HepG2 (cell line): ENCODE results near the gene RINL. TPM values are rescaled to one million over a fixed set of nuclear protein-coding genes. Genes with fewer than 3 reads are reported as not detected.

ENCODE experiments used
- HNF4G ChIP-seq, 2 experiments: sonication (generic) in 1 of 2; formaldehyde crosslinking in 1 of 2; IDR thresholded peaks; 2 replicates each; pipeline versions ENCODE4 v1.4.0 to v1.6.1; 2011 to 2020; ENCODE audit warnings: borderline replicate concordance in 2 of 2, low read depth in 2 of 2, mild to moderate bottlenecking in 2 of 2, low read length in 1 of 2, missing genetic modification reagents in 1 of 2, moderate library complexity in 1 of 2
- MED13 ChIP-seq: sonication (generic); formaldehyde crosslinking; IDR thresholded peaks from 2 replicates; pipeline ENCODE4 v1.5.0; 2020; ENCODE audit warnings: missing genetic modification reagents
- NFYC ChIP-seq: IDR thresholded peaks from 2 replicates; pipeline ENCODE4 v1.6.1; 2016; ENCODE audit warnings: missing genetic modification reagents, missing compliant biosample characterization
- NR3C1 ChIP-seq: sonication (generic); formaldehyde crosslinking; IDR thresholded peaks from 2 replicates; pipeline ENCODE4 v1.4.0; 2020; ENCODE audit warnings: missing genetic modification reagents
- RARG ChIP-seq: sonication (generic); formaldehyde crosslinking; IDR thresholded peaks from 2 replicates; pipeline ENCODE4 v1.4.0; 2020; ENCODE audit warnings: low read depth, mild to moderate bottlenecking, missing genetic modification reagents
- SIX1 ChIP-seq: sonication (generic); formaldehyde crosslinking; IDR thresholded peaks from 2 replicates; pipeline ENCODE4 v1.4.0; 2020; ENCODE audit warnings: missing genetic modification reagents, borderline replicate concordance
- ZBTB7B ChIP-seq: sonication (generic); formaldehyde crosslinking; IDR thresholded peaks from 2 replicates; pipeline ENCODE4 v1.4.0; 2020; ENCODE audit warnings: missing genetic modification reagents
- ZNF10 ChIP-seq: sonication (generic); formaldehyde crosslinking; IDR thresholded peaks from 2 replicates; pipeline ENCODE4 v1.4.0; 2020; ENCODE audit warnings: mild to moderate bottlenecking, low read depth, missing genetic modification reagents, borderline replicate concordance
- ZNF644 ChIP-seq: IDR thresholded peaks from 2 replicates; pipeline ENCODE4 v1.6.1; 2016; ENCODE audit warnings: low read depth
- polyA plus RNA-seq, 8 experiments: library from polyadenylated mRNA; depleted of rRNA in 3 of 8; stranded (reverse) in 7 of 8; unstranded in 1 of 8; fragments of >200 nt; fragmentation: Illumina TruSeq in 4 of 8; extraction: Trizol in 4 of 8; gene quantifications; 2 replicates each; pipeline versions ENCODE4 v1.2.1 to v1.2.3, GENCODE V29; 2011 to 2016; ENCODE audit warnings: low read depth in 4 of 8, missing spikeins in 1 of 8, mixed read lengths in 1 of 8; ENCODE audit not compliant: insufficient read depth in 1 of 8
- total RNA-seq, 5 experiments: library from RNA; depleted of rRNA; stranded (reverse); fragments of >200 nt; fragmentation: Illumina TruSeq; extraction: Trizol; gene quantifications; 2 replicates each; pipeline ENCODE4 v1.2.3, GENCODE V29; 2016; ENCODE audit warnings: low read depth in 1 of 5
- TF ChIP-seq, protein P1 (sequence below): sonication (generic); formaldehyde crosslinking; IDR thresholded peaks from 2 replicates; pipeline ENCODE4 v1.4.0; 2020; ENCODE audit warnings: missing genetic modification reagents
- TF ChIP-seq, protein P2 (sequence below): sonication (generic); formaldehyde crosslinking; IDR thresholded peaks from 2 replicates; pipeline ENCODE4 v1.4.0; 2020; ENCODE audit warnings: mild to moderate bottlenecking, missing genetic modification reagents
- TF ChIP-seq, protein P3 (sequence below): sonication (generic); formaldehyde crosslinking; IDR thresholded peaks from 2 replicates; pipeline ENCODE4 v1.4.0; 2020; ENCODE audit warnings: mild to moderate bottlenecking, missing genetic modification reagents
- TF ChIP-seq, protein P4 (sequence below): IDR thresholded peaks from 2 replicates; pipeline ENCODE4 v1.6.1; 2016; ENCODE audit warnings: low read depth, control low read depth
- TF ChIP-seq, protein P5 (sequence below): sonication (generic); formaldehyde crosslinking; conservative IDR thresholded peaks from 2 replicates; pipeline ENCODE4 v1.8.0; 2022; ENCODE audit warnings: low read depth, missing genetic modification reagents

Gene RINL
- total and polyA plus RNA-seq, 2 of the 13 experiments (the other 11 are each of a cell fraction or from before 2014, with no cell fraction given): 11.4 to 18.0 TPM

GRCh38 chr19:38899447-38900201, 21.5 kb upstream of the RINL start, which contains the start of the genes NFKBIB and SIRT2 (continued):
- TF ChIP-seq, protein P1, sequence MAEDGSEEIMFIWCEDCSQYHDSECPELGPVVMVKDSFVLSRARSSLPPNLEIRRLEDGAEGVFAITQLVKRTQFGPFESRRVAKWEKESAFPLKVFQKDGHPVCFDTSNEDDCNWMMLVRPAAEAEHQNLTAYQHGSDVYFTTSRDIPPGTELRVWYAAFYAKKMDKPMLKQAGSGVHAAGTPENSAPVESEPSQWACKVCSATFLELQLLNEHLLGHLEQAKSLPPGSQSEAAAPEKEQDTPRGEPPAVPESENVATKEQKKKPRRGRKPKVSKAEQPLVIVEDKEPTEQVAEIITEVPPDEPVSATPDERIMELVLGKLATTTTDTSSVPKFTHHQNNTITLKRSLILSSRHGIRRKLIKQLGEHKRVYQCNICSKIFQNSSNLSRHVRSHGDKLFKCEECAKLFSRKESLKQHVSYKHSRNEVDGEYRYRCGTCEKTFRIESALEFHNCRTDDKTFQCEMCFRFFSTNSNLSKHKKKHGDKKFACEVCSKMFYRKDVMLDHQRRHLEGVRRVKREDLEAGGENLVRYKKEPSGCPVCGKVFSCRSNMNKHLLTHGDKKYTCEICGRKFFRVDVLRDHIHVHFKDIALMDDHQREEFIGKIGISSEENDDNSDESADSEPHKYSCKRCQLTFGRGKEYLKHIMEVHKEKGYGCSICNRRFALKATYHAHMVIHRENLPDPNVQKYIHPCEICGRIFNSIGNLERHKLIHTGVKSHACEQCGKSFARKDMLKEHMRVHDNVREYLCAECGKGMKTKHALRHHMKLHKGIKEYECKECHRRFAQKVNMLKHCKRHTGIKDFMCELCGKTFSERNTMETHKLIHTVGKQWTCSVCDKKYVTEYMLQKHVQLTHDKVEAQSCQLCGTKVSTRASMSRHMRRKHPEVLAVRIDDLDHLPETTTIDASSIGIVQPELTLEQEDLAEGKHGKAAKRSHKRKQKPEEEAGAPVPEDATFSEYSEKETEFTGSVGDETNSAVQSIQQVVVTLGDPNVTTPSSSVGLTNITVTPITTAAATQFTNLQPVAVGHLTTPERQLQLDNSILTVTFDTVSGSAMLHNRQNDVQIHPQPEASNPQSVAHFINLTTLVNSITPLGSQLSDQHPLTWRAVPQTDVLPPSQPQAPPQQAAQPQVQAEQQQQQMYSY (CRISPR knock-in tag): peak; percentile 72
- TF ChIP-seq NR3C1 (no peak), RARG (CRISPR knock-in tag) (no peak), SIX1 (no peak), ZNF644 (CRISPR knock-in tag) (no peak), ZBTB7B (CRISPR knock-in tag) (peak; percentile 50; the same call in 1 of the 2 replicates), HNF4G (IDR thresholded peaks at IDR 0.05; ENCODE audit: borderline replicate concordance, low read depth, low read length) (0 out of 2 replicates have a peak, but pooled peaks have one; percentile 31), HNF4G (CRISPR knock-in tag; IDR thresholded peaks at IDR 0.05; ENCODE audit: borderline replicate concordance, low read depth) (no peak; the same call in 1 of the 2 replicates), NFYC (CRISPR knock-in tag) (peak; percentile 98), MED13 (CRISPR knock-in tag) (no peak), ZNF10 (CRISPR knock-in tag) (no peak)
- TF ChIP-seq, protein P2, sequence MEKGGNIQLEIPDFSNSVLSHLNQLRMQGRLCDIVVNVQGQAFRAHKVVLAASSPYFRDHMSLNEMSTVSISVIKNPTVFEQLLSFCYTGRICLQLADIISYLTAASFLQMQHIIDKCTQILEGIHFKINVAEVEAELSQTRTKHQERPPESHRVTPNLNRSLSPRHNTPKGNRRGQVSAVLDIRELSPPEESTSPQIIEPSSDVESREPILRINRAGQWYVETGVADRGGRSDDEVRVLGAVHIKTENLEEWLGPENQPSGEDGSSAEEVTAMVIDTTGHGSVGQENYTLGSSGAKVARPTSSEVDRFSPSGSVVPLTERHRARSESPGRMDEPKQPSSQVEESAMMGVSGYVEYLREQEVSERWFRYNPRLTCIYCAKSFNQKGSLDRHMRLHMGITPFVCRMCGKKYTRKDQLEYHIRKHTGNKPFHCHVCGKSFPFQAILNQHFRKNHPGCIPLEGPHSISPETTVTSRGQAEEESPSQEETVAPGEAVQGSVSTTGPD: no peak
- TF ChIP-seq, protein P3, sequence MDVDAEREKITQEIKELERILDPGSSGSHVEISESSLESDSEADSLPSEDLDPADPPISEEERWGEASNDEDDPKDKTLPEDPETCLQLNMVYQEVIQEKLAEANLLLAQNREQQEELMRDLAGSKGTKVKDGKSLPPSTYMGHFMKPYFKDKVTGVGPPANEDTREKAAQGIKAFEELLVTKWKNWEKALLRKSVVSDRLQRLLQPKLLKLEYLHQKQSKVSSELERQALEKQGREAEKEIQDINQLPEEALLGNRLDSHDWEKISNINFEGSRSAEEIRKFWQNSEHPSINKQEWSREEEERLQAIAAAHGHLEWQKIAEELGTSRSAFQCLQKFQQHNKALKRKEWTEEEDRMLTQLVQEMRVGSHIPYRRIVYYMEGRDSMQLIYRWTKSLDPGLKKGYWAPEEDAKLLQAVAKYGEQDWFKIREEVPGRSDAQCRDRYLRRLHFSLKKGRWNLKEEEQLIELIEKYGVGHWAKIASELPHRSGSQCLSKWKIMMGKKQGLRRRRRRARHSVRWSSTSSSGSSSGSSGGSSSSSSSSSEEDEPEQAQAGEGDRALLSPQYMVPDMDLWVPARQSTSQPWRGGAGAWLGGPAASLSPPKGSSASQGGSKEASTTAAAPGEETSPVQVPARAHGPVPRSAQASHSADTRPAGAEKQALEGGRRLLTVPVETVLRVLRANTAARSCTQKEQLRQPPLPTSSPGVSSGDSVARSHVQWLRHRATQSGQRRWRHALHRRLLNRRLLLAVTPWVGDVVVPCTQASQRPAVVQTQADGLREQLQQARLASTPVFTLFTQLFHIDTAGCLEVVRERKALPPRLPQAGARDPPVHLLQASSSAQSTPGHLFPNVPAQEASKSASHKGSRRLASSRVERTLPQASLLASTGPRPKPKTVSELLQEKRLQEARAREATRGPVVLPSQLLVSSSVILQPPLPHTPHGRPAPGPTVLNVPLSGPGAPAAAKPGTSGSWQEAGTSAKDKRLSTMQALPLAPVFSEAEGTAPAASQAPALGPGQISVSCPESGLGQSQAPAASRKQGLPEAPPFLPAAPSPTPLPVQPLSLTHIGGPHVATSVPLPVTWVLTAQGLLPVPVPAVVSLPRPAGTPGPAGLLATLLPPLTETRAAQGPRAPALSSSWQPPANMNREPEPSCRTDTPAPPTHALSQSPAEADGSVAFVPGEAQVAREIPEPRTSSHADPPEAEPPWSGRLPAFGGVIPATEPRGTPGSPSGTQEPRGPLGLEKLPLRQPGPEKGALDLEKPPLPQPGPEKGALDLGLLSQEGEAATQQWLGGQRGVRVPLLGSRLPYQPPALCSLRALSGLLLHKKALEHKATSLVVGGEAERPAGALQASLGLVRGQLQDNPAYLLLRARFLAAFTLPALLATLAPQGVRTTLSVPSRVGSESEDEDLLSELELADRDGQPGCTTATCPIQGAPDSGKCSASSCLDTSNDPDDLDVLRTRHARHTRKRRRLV (CRISPR knock-in tag): peak; percentile 74; the same call in 1 of the 2 replicates
- TF ChIP-seq, protein P4, sequence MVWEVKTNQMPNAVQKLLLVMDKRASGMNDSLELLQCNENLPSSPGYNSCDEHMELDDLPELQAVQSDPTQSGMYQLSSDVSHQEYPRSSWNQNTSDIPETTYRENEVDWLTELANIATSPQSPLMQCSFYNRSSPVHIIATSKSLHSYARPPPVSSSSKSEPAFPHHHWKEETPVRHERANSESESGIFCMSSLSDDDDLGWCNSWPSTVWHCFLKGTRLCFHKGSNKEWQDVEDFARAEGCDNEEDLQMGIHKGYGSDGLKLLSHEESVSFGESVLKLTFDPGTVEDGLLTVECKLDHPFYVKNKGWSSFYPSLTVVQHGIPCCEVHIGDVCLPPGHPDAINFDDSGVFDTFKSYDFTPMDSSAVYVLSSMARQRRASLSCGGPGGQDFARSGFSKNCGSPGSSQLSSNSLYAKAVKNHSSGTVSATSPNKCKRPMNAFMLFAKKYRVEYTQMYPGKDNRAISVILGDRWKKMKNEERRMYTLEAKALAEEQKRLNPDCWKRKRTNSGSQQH (CRISPR knock-in tag): peak; percentile 66
- TF ChIP-seq, protein P5, sequence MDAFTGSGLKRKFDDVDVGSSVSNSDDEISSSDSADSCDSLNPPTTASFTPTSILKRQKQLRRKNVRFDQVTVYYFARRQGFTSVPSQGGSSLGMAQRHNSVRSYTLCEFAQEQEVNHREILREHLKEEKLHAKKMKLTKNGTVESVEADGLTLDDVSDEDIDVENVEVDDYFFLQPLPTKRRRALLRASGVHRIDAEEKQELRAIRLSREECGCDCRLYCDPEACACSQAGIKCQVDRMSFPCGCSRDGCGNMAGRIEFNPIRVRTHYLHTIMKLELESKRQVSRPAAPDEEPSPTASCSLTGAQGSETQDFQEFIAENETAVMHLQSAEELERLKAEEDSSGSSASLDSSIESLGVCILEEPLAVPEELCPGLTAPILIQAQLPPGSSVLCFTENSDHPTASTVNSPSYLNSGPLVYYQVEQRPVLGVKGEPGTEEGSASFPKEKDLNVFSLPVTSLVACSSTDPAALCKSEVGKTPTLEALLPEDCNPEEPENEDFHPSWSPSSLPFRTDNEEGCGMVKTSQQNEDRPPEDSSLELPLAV (CRISPR knock-in tag): no peak
